GM23248 (cell line): ENCODE measurements around the gene SMAD5.

Source experiments
- EZH2 ChIP-seq: fragments of 200-600 bp; sonication (generic); IDR thresholded peaks from 2 replicates; pipeline ENCODE4 v1.6.1; 2018; ENCODE audit warnings: antibody characterized with exemption, mild to moderate bottlenecking; ENCODE audit not compliant: insufficient read depth, poor library complexity, severe bottlenecking
- EZH2phosphoT487 ChIP-seq: fragments of 200-600 bp; sonication (generic); IDR thresholded peaks from 2 replicates; pipeline ENCODE4 v1.6.1; 2018; ENCODE audit warnings: antibody characterized with exemption, moderate library complexity, mild to moderate bottlenecking, low read depth; ENCODE audit not compliant: insufficient read depth

GRCh38 chr5:136206361-136206760 lies 73.7 kb downstream of the SMAD5 start:
- TF ChIP-seq EZH2phosphoT487 (no peak), EZH2 (no peak)
